Mesendoderm (in vitro differentiated cells): ENCODE data around the gene NBEAL2. TPM values are rescaled to one million over a fixed set of nuclear protein-coding genes. Genes with fewer than 3 reads are reported as not detected.

ENCODE experiments used
- DNase-seq: peaks from one replicate; pipeline ENCODE4 v3.0.0; 2013
- H2AK5ac ChIP-seq: 2 replicates; pipeline ENCODE4 v1.6.1; 2013; ENCODE audit warnings: low read length, inconsistent platforms
- H2BK120ac ChIP-seq: 2 replicates; pipeline ENCODE4 v1.6.1; 2013; ENCODE audit warnings: low read depth, mild to moderate bottlenecking, low read length, moderate library complexity, mixed read lengths
- H2BK15ac ChIP-seq: replicated peaks from 2 replicates; pipeline ENCODE4 v1.6.1; 2013; ENCODE audit warnings: low read depth, mild to moderate bottlenecking, moderate library complexity
- H2BK5ac ChIP-seq: 2 replicates; pipeline ENCODE4 v1.6.1; 2013; ENCODE audit warnings: low read length, inconsistent platforms
- H3K18ac ChIP-seq: 2 replicates; pipeline ENCODE4 v1.6.1; 2013; ENCODE audit warnings: mild to moderate bottlenecking, low read length, mixed read lengths
- H3K23ac ChIP-seq: one replicate; pipeline ENCODE4 v1.6.1; 2013; ENCODE audit warnings: low read length
- H3K27ac ChIP-seq: 2 replicates; pipeline ENCODE4 v1.5.1; 2013; ENCODE audit warnings: low read depth, mild to moderate bottlenecking, inconsistent platforms, low read length, moderate library complexity
- H3K27me3 ChIP-seq: 2 replicates; pipeline ENCODE4 v1.6.1; 2013; ENCODE audit warnings: low read length, control low read depth, mild to moderate bottlenecking, inconsistent platforms; ENCODE audit not compliant: insufficient read depth, poor library complexity
- H3K36me3 ChIP-seq: 2 replicates; pipeline ENCODE4 v1.6.1; 2013; ENCODE audit warnings: low read length, inconsistent platforms; ENCODE audit not compliant: control insufficient read depth, insufficient read depth
- H3K4ac ChIP-seq: one replicate; pipeline ENCODE4 v1.6.1; 2013; ENCODE audit warnings: low read depth, mild to moderate bottlenecking, low read length, moderate library complexity
- H3K4me1 ChIP-seq: 2 replicates; pipeline ENCODE4 v1.6.1; 2013; ENCODE audit warnings: low read depth, low read length, inconsistent platforms; ENCODE audit not compliant: control insufficient read depth
- H3K4me2 ChIP-seq: 2 replicates; pipeline ENCODE4 v1.6.1; 2013; ENCODE audit warnings: low read length
- H3K4me3 ChIP-seq: 2 replicates; pipeline ENCODE4 v1.5.1; 2013; ENCODE audit warnings: mild to moderate bottlenecking, low read length
- H3K56ac ChIP-seq: one replicate; pipeline ENCODE4 v1.6.1; 2013; ENCODE audit warnings: low read length
- H3K79me1 ChIP-seq: 2 replicates; pipeline ENCODE4 v1.6.1; 2013; ENCODE audit warnings: low read length, inconsistent platforms
- H3K79me2 ChIP-seq: 2 replicates; pipeline ENCODE4 v1.6.1; 2013; ENCODE audit warnings: mild to moderate bottlenecking, low read length; ENCODE audit not compliant: control insufficient read depth, insufficient read depth
- H3K9ac ChIP-seq: 2 replicates; pipeline ENCODE4 v1.6.1; 2013; ENCODE audit warnings: low read length, inconsistent platforms
- H4K5ac ChIP-seq: one replicate; pipeline ENCODE4 v1.6.1; 2013; ENCODE audit warnings: low read length
- H4K8ac ChIP-seq: one replicate; pipeline ENCODE4 v1.6.1; 2013; ENCODE audit warnings: low read depth, mild to moderate bottlenecking, control low read depth, low read length, moderate library complexity
- WGBS: extraction: QIAGEN DNeasy Blood & Tissue Kit; methylation state at CpG from one replicate; pipeline ENCODE4 v1.1.7; 2013; ENCODE audit warnings: low lambda C conversion rate, missing lambda C conversion rate; ENCODE audit not compliant: insufficient coverage; ENCODE audit errors: extremely low coverage; 5-methylcytosine and 5-hydroxymethylcytosine counted together
- small RNA-seq: library from polyadenylated mRNA; stranded (forward); fragments of <200 nt; extraction: miRNeasy Mini kit (QIAGEN cat#:217004); gene quantifications from one replicate; pipeline ENCODE3, GENCODE V24; 2013; ENCODE audit not compliant: insufficient read depth

The NBEAL2 gene

DNA sequence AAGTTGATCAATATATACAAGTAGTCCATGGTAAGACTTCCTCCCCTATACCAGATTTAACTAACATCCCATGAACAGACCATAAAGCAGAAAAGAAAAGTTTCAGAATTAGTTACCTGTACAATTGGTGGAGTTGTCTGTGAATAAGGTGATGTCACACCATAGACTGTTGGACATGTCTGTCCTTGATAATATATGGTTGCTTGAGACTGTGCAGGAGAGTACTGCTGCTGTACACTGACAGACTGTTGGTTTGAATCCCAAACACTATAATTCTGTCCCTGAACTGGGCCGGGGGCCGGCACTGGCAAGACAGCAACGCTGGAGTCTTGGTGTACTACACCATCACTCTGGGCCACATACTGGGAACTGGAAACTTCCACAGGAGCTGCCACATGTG, 77.2 kb downstream of the NBEAL2 start:
- Histone ChIP-seq H3K27ac (no peak overlapping the region), H3K4me2 (no peak overlapping the region), H3K4me3 (no peak overlapping the region), H4K5ac (no peak overlapping the region), H2BK120ac (no peak overlapping the region), H3K79me2 (no peaks in the 10 kb centered on the region), H3K56ac (no peak overlapping the region), H2AK5ac (no peak overlapping the region), H3K27me3 (no peaks in the 10 kb centered on the region), H2BK5ac (no peak overlapping the region), H3K18ac (no peak overlapping the region), H3K23ac (no peak overlapping the region), H3K36me3 (no peaks in the 10 kb centered on the region), H4K8ac (no peak overlapping the region), H3K4ac (no peak overlapping the region), H3K79me1 (peaks cover 2% of the 10 kb centered on the region), H2BK15ac (no peak overlapping the region), H3K9ac (no peak overlapping the region), H3K4me1 (no peaks in the 10 kb centered on the region)
- no CpG with 5 or more reads among the region's 3 CpGs for WGBS
- DNase-seq, result no peak

DNA sequence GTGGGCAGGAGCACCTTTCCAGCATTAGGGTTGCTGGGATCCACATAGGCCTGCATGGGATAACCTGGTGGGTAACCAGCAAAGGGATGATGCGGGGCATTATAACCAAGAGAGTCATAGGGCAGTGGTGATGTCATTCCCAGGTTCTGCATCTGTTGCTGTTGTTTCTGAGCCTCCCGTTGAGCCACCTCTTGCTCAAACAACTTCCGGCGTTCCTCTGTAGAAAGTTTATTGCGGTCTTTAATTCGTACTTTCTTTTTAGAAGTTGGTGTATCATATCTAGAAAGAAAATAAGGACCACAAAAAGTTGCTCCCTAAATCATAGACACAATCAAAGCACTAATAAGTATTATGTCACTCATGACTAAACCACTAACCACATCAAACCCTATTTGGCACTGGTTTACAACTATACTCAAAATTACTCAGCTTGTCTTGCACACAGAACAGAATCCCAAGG, 77.8 kb downstream of the NBEAL2 start:
- DNase-seq, result peak; percentile 6
- H3K56ac ChIP-seq, result no peak overlapping the region
- no peaks in the 10 kb centered on the region for H3K79me2 ChIP-seq
- no peak overlapping the region for H3K4me2 ChIP-seq
- H3K9ac ChIP-seq, result no peak overlapping the region
- no peaks in the 10 kb centered on the region for H3K4me1 ChIP-seq
- H3K18ac ChIP-seq, result no peak overlapping the region
- H4K8ac ChIP-seq, result no peak overlapping the region
- H3K27me3 ChIP-seq, result no peaks in the 10 kb centered on the region
- no peak overlapping the region for H3K4me3 ChIP-seq
- no CpG with 5 or more reads among the region's 6 CpGs for WGBS
- H3K27ac ChIP-seq, result no peak overlapping the region
- H3K79me1 ChIP-seq, result peaks cover 2% of the 10 kb centered on the region
- no peaks in the 10 kb centered on the region for H3K36me3 ChIP-seq
- H2BK5ac ChIP-seq, result no peak overlapping the region
- no peak overlapping the region for H2BK120ac ChIP-seq
- no peak overlapping the region for H3K4ac ChIP-seq
- H2AK5ac ChIP-seq, result no peak overlapping the region
- H4K5ac ChIP-seq, result no peak overlapping the region
- no peak overlapping the region for H3K23ac ChIP-seq
- H2BK15ac ChIP-seq, result no peak overlapping the region

Small RNAs within 50 kb of the gene (small RNA-seq; reads per million reads assigned to genes)
- not detected for gene MRPL57P3
